HG03469 (cell line): ENCODE data around the gene RP9.

ENCODE experiments used
- ATAC-seq: cut with Tn5 transposase; IDR thresholded peaks from one replicate; pipeline ENCODE4 v1.9.1; 2021; ENCODE audit warnings: mild to moderate bottlenecking, moderate library complexity, moderate number of reproducible peaks; ENCODE audit not compliant: unreplicated experiment

The RP9 gene

DNA sequence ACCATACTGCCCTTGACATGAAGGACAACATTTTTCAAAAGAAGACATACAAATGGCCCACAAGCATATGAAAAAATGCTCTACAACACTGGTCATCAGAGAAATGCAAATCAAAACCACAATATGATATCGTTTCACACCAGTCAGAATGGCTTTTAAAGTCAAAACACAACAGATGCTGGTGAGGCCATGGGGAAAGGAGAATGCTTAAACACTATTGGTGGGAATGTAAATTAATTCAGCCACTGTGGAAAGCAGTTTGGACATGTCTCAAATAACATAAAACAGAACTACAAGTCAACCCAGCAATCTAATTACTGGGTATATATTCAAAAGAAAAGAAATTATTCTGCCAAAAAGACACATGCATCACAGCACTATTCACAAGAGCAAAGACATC is 42.4 kb downstream of the RP9 start:
- ATAC-seq, result no peak

DNA sequence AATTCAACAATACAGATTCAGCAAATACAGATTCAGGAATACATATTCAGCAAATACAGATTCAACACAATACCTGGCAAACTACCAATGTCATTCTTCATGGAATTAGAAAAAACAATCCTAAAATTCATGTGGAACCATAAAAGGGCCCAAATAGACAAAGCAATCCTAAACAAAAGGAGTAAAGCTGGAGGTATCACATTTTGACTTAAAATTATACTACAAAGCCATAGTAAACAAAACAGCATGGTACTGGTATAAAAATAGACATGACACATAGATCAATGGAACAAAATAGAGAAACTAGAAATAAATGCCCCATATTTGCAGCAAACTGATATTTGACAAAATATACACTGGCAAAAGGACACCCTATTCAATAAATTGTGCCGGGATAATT is 43.2 kb downstream of the RP9 start:
- no peak for ATAC-seq

DNA sequence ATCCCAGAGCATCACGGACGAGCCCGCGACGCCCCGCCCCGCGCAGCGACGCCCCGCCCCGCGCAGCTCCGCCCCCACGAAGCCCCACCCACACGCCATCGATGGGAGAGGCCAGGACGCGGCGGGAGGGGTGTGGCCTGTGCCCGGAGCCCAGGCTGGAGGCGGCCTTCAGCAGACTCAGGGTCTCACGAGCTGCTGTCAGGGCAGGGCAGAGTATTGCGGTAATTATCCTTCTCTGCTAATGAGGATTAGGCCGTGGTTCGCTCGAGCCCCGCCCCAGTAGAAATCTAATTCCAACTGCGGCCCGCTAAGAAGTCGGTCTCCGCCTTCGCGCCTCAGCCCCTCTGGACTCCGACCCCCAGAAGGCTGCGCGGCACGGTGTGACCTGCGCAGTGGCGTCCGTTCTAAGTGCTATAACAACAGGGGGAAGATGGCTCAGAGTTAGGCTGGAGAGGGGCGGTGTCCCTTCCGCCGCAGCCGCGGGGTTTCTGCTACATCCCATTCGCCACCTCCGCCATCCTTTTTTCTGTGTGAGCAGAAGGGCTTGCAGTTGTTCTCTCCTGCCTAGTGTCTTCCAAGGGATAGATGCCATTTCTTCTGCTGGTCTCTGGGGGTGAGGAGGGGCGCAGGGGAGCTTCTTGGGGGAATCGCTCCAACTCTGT is 46.3 kb downstream of the RP9 start:
- peak; percentile 90 for ATAC-seq

DNA sequence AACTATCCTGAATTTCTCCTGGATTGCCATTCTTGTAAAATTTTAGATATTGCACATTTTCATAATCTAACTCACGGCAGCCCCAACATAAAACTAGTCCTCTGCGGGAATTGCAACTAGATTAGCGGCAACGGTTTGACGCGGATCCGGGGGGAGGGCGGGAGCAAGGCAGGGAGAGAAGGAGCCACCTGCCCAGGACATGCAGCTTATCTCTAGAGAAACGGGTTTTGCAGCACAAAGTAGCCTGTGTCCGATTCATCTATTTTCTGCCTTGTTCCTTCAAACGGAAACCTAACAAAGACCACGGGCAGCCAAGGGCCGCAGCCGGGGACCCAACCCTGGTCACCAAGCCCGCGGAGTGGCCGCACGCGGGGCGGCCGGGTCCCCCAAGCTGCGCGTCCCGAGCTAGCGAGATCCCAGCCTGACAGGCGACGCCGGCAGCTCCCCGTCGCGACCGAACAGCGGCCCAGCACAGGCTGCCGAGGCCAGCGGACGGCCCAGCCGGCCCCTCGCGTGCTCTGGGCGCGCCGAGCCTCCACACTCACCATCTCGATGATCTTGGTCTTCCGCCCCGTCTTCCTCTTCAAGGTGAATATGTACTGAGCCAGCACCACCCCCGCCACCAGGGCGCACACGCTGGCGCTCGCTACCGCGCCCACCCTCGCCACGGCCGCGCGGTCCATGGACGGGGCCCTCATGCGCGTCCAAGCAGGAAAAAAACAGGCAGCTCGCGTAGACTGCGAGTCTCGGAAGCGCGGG is 47.0 kb downstream of the RP9 start, which contains the start of gene NT5C3A:
NT5C3A (minus strand) TSS at position 754 of the 759 bp plus-strand sequence; CDS start at position 683, 71 bp downstream.
- ATAC-seq, result no peak

DNA sequence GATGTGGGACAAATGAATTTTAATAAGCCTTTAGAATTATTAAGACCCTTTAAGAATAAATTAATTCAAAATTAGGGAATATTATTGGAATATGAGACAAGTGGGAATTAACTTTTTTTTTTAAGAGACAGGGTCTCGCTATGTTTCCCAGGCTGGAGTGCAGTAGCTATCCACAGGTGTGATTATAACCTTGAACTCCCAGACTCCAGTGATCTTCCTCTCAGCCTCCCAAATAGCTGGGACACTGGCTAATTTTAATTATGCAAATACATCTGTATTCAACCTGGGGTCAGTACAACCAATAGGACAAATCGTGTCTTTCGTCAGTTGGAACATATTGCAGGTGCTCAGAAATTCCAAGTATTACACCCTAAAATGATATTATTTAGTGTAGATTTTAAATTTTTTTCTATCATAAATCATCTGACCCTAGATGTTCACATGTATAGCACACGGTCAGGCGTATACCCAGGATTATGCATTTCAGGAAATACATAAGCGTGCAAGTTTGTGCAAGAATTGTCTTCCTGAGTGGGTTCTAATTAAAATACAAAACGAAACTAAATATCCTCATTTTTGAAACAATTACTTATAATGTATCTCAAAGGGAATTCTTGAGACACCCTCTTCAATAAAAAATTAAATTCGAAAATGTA is 47.8 kb downstream of the RP9 start:
- no peak for ATAC-seq

DNA sequence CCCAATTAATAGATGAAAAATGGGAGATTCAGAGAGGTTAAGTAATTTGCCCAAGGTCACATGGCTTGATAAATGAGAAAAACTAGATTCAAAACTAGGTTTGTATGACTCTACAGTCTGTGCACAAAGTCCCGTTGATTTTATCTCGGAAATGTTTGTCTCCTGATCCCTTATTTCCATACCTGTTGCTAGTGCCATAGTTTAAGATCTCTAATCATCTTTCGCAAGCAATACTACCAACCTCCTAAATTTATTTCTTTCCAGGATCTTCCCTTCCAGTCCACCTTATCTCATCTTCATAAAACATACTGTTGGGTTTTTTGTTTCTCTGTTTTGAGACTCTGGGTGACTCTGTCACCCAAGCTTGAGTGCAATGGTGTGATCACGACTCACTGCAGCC is 49.6 kb downstream of the RP9 start:
- no peak for ATAC-seq

DNA sequence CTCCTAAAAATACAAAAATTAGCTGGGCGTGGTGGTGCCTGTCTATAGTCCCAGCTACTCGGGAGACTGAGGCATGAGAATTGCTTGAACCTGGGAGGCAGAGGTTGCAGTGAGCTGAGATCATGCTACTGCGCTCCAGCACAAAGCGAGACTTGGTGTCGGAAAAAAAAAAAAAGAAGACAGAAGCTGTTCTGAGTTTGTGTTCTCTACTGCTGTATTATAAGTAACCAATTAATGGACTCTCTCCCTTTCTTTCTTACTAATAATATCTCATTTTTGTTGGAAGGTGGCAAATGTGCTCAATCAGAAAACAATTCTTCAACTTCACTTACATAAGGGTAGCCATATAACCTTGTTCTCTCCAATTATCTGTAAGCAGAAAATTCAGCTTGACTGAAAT is 54.0 kb downstream of the RP9 start:
- ATAC-seq, result no peak

DNA sequence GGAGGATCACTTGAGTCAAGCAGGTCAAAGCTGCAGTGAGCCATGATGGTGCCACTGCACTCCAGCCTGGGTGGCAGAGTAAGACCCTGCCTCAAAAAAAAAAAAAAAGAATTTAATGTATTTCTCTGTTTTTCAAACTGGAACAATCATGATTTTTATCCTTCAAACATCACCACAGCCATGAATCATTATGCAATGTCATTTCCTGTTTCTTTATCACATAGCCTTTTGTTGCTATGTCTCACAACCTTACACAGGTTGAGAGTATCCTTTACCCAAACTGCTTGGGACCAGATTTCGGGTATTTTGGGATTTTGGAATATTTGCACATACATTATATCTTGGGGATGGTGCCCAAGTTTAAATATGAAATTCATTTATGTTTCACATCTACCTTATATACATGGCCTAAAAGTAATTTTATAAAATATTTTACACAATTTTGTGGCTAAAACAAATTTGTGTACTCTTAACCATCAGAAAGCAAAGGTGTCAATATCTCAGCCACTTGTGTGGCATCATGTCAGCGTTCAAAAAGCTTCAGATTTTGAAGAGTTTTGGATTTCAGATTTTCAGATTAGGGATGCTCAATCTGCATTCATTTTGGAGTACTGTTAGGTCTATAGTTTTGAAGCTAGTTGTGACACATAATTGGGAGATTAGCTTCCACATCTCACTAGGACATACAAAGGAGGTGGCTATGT is 54.8 kb downstream of the RP9 start:
- ATAC-seq, result no peak

DNA sequence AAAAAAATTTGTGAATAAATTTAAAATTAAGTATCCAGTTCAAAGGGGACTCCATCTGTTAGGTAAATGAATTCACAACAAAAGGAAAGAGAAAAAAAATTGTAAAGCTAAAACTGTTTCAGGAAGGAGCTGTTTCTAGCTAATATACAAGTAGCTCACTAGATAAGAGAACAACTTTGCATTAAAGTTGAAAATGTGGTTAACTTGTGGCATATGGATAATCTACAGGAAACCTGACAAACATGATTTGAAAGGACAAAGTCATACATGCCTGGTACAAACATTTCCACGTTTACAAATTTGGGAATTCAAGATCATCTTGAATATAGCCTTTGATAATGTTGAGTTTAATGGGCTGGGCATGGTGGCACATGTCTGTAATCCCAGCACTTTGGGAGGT is 55.5 kb downstream of the RP9 start:
- ATAC-seq, result no peak

DNA sequence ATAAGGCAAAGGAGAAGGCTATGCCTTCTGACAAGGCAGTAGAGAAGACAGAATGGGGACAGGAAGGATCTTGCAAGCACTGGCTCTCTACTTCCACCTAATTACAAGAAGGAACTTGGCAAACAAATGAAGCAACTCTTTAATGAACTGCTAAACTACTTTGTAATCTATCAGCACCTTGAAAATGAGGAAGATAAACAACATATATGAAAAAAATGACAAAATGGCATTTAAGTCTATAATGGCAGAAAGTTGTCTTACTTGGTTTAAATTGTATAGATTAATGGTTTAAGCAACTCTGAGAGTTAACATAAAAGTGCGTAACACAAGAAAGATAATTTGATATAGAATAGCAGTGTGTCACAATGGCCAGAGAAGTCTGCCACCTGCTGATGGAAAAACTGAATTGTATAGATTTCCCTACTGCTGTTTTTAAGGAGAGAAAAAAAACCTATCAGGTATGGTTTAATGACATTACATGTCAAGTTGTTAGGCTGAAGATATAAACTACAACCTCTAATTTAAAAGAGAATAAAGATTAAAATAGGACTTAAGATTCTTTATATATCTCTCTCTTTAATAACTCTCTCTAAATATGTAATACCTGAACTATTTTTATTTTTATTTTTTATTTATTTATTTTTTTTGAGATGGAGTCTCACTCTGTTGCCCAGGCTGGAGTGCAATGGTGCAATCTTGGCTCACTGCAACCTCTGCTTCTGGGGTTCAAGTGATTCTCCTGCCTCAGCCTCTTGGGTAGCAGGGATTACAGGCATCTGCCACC is 58.5 kb downstream of the RP9 start:
- ATAC-seq, result peak; percentile 40

DNA sequence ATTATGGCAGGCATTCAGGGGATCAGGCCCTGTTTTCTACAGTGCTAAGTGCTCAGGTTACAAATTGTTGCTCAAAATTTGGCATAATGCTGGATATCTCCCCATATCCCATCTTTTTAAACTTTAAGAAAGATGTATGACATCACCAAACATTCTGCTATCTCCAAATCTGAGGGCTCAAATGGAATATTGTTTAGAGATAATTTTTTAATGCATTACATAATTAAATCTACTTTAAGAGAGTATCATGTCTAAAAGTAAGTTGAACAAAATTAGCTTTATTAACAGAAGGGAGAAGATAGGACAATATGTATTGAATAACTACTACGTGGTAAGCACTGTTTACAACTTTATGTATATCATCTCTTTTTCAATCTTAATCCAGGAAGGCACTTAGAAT is 60.5 kb downstream of the RP9 start:
- no peak for ATAC-seq

DNA sequence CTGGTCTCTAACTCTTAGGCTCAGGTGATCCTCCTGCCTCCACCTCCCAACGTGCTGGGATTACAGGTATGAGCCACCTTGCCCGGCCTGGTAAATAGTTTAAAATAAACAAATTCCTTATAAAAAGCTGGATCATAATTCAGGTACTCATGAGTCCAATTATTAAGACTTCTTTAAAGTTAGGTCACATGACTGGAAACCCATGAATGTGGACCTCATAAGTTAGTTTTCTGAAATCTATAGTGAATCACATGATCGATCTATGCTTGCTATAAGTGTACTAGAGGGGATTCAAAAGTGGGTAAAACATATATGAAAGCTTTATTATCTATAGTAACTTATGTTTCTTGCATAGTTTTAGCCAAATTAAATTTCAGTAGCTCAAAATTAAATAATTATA is 60.9 kb downstream of the RP9 start:
- ATAC-seq, result no peak

DNA sequence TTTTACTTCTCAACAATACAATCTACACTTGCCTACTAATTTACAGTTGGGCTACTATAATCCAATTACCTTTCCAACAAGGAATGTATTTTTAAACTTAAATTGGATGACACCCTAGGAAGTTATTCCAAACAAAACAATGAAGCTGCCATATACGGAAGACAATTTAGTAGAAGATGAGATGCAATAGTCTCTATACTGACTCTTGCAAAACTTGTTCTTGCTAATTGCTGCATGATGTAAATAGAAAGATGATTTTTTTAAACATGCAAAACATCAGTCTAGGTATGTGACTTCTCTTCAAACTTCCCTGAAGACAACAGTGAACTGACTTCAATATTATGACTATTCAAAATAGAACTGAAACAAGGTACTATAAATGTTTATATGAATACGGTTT is 64.2 kb downstream of the RP9 start:
- ATAC-seq, result peak; percentile 26
